ENCODE measurements around the gene CCT3.
"Not testable (repeated sequence)": the region's sequence is repeated elsewhere in the genome, so short reads cannot be mapped to it uniquely, and the experiment has no call there.

Gene CCT3

GRCh38 chr1:156368157-156368658, 30.1 kb upstream of the CCT3 start:
- no peak for DNase-seq

- no peak for DNase-seq
Measured at GRCh38 chr1:156367383-156368156, 29.5 kb upstream of the CCT3 start.

- no peak for DNase-seq
Measured at GRCh38 chr1:156366378-156367166, 28.5 kb upstream of the CCT3 start.

- DNase-seq = no peak
Measured at GRCh38 chr1:156365754-156366153, 27.7 kb upstream of the CCT3 start.

- no peak for DNase-seq
Measured at GRCh38 chr1:156360534-156360933, 22.4 kb upstream of the CCT3 start.

- DNase-seq = no peak
Measured at GRCh38 chr1:156359973-156360372, 21.9 kb upstream of the CCT3 start.

GRCh38 chr1:156359249-156359648, 21.2 kb upstream of the CCT3 start:
- no peak for DNase-seq

GRCh38 chr1:156358641-156359040, 20.5 kb upstream of the CCT3 start:
- DNase-seq = no peak

GRCh38 chr1:156357977-156358376, 19.9 kb upstream of the CCT3 start:
- DNase-seq = no peak

GRCh38 chr1:156356875-156357534, 18.9 kb upstream of the CCT3 start:
- peak; percentile 82 for DNase-seq

- DNase-seq = no peak
Measured at GRCh38 chr1:156356262-156356874, 18.3 kb upstream of the CCT3 start.

GRCh38 chr1:156352481-156352880, 14.4 kb upstream of the CCT3 start:
- DNase-seq = not testable (repeated sequence)

GRCh38 chr1:156347331-156347730, 9.2 kb upstream of the CCT3 start:
- no peak for DNase-seq

- DNase-seq = no peak
Measured at GRCh38 chr1:156346636-156347035, 8.5 kb upstream of the CCT3 start.

GRCh38 chr1:156346035-156346434, 7.9 kb upstream of the CCT3 start:
- not testable (repeated sequence) for DNase-seq

- DNase-seq = no peak
Measured at GRCh38 chr1:156344409-156344808, 6.3 kb upstream of the CCT3 start.

- no peak for DNase-seq
Measured at GRCh38 chr1:156342166-156342955, 4.3 kb upstream of the CCT3 start.

GRCh38 chr1:156337888-156338179, 258 bp downstream of the CCT3 start:
- no peak for DNase-seq

GRCh38 chr1:156337052-156337887, 822 bp downstream of the CCT3 start:
- DNase-seq = no peak

GRCh38 chr1:156336242-156336641, 1.9 kb downstream of the CCT3 start:
- DNase-seq = no peak

GRCh38 chr1:156323179-156323578, 14.9 kb downstream of the CCT3 start:
- DNase-seq = not testable (repeated sequence)

Measured in activated CD8-positive, alpha-beta memory T cell treated with anti-CD3 and anti-CD28 coated beads for 24 hours (primary cell).